ENCODE measurements around the gene ANGPTL1. TPM values are rescaled to one million over a fixed set of nuclear protein-coding genes. Genes with fewer than 3 reads are reported as not detected.

ANGPTL1 gene
- total RNA-seq, 5 donors from 2014 or later (not counting 1 experiment from before 2014, with no cell fraction given) = 0.09 to 0.22 TPM; not detected in 3

DNA sequence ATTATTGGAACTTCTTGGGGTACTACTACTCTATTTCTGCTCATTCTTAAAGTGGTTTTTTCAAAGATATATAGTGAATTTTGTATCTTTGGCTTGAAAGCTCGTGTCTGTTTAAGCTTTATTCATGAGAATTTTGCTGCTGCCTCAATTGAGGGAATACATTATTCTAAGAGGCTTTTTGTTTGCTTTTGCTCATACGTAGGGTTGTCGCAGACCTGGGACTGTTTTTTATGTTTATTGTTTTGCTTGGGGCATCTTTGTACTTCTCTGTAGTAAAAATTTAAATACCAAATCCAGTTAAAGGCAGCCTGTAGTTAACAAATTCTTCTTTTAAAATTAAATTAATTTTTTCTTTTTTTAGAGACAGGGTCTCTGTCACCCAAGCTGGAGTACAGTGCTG lies 62.3 kb downstream of the ANGPTL1 start:
- WGBS (ENCODE audit: insufficient coverage) = no CpG with 5 or more reads among the region's 3 CpGs
- peaks cover 23% of the 10 kb centered on the region for H3K36me3 Mint-ChIP-seq
- POLR2A ChIA-PET = no interaction called here

DNA sequence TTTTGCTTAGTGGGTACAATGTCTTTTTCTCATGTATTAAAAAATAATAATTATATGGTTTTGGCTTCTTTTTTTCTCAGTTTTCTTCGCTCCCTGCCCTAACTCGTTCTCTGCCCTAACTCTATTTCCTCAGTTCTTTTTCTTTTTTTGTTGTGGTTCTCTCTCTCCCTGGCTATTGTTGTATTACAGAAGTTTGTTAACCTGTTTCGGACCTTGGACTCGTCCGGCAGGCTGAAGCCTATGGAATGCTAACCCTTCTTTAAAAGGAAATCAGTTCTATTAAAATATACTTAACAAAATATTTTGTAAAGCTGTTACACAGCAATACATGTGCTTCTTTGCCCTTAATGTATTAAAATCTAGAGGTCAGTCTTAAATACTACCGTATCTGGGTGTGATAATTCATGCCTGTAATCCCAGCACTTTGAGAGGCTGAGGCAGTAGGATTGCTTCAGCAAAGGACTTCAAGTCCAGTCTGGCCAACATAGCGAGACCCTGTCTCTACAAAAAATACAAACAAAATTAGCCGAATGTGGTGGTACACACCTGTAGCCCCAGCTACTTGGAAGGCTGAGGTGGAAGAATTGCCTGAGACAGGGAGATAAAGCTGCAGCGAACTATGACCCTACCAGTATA lies 64.1 kb downstream of the ANGPTL1 start:
- no peaks in the 10 kb centered on the region for H3K36me3 ChIP-seq (ENCODE audit: control insufficient read depth in 2 of 2, extremely low read depth in 1 of 2, insufficient read depth in 1 of 2, low read length in 1 of 2)
- DNase-seq = no peak
- Mint-ChIP-seq H3K27ac (no peak overlapping the region), H3K27me3 (no peaks in the 10 kb centered on the region), H3K4me1 (peaks cover 0 to 2% (median 0%) of the 10 kb centered on the region in 3 donors), H3K9me3 (peaks cover 0 to 4% (median 3%) of the 10 kb centered on the region in 3 donors), H3K4me3 (no peak overlapping the region), H3K36me3 (peaks cover 20% of the 10 kb centered on the region)
- CTCF ChIA-PET = no interaction called here
- WGBS (ENCODE audit: insufficient coverage) = no CpG with 5 or more reads among the region's 9 CpGs
- H3K4me3 ChIP-seq (ENCODE audit: control insufficient read depth in 1 of 2, extremely low read depth in 1 of 2, low read length in 1 of 2) = no peak overlapping the region
- no peak overlapping the region for H3K27ac ChIP-seq (ENCODE audit: low read length)
- POLR2A ChIA-PET = no interaction called here
- no peaks in the 10 kb centered on the region for H3K9me3 ChIP-seq
- no peak for ATAC-seq (replicated peaks in 1 of 4)
- H3K27me3 ChIP-seq (replicated peaks in 1 of 2; ENCODE audit: control insufficient read depth in 2 of 2, extremely low read depth in 1 of 2, insufficient read depth in 2 of 2, low read length in 1 of 2) = no peaks in the 10 kb centered on the region
- H3K4me1 ChIP-seq (ENCODE audit: control insufficient read depth in 1 of 2, extremely low read depth in 1 of 2, insufficient read depth in 2 of 2, low read length in 2 of 2) = no peaks in the 10 kb centered on the region

More for the DNA sequence above, 62.3 kb downstream of the ANGPTL1 start:
- no peak overlapping the region for H3K27ac ChIP-seq (ENCODE audit: low read length)
- Mint-ChIP-seq H3K4me1 (peaks cover 0 to 2% (median 0%) of the 10 kb centered on the region in 3 donors), H3K27me3 (no peaks in the 10 kb centered on the region), H3K9me3 (peaks cover 0 to 4% (median 3%) of the 10 kb centered on the region in 3 donors), H3K4me3 (no peak overlapping the region), H3K27ac (no peak overlapping the region)
- no peaks in the 10 kb centered on the region for H3K36me3 ChIP-seq (ENCODE audit: control insufficient read depth in 2 of 2, extremely low read depth in 1 of 2, insufficient read depth in 1 of 2, low read length in 1 of 2)
- no peaks in the 10 kb centered on the region for H3K9me3 ChIP-seq
- H3K4me1 ChIP-seq (ENCODE audit: control insufficient read depth in 1 of 2, extremely low read depth in 1 of 2, insufficient read depth in 2 of 2, low read length in 2 of 2) = no peaks in the 10 kb centered on the region
- DNase-seq (no peak), ATAC-seq (replicated peaks in 1 of 4) (no peak)
- no peak overlapping the region for H3K4me3 ChIP-seq (ENCODE audit: control insufficient read depth in 1 of 2, extremely low read depth in 1 of 2, low read length in 1 of 2)
- no peaks in the 10 kb centered on the region for H3K27me3 ChIP-seq (replicated peaks in 1 of 2; ENCODE audit: control insufficient read depth in 2 of 2, extremely low read depth in 1 of 2, insufficient read depth in 2 of 2, low read length in 1 of 2)
- CTCF ChIA-PET = no interaction called here

DNA sequence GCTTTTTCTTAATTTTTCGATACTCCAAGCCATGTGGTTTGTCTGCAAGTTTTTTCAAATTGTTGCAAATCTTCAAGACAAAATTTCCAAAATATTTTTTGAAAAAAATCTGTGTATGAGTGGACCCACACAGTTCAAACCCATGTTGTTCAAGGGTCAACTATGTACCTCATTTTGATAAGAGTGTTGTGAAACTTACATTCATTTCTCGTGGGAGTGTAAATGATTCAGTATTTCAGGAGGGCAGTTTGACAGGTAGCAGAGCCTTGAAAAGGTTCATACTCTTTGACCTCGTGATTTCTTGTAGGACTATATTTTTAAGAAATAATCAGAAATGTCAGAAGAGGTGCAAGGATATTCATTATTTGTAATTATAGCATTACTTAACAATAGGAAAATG lies 68.0 kb downstream of the ANGPTL1 start:
- peaks cover 0 to 2% (median 0%) of the 10 kb centered on the region in 3 donors for H3K4me1 Mint-ChIP-seq
- Histone ChIP-seq H3K27me3 (replicated peaks in 1 of 2; ENCODE audit: control insufficient read depth in 2 of 2, extremely low read depth in 1 of 2, insufficient read depth in 2 of 2, low read length in 1 of 2) (no peaks in the 10 kb centered on the region), H3K4me1 (ENCODE audit: control insufficient read depth in 1 of 2, extremely low read depth in 1 of 2, insufficient read depth in 2 of 2, low read length in 2 of 2) (no peaks in the 10 kb centered on the region), H3K36me3 (ENCODE audit: control insufficient read depth in 2 of 2, extremely low read depth in 1 of 2, insufficient read depth in 1 of 2, low read length in 1 of 2) (no peaks in the 10 kb centered on the region), H3K9me3 (no peaks in the 10 kb centered on the region), H3K4me3 (ENCODE audit: control insufficient read depth in 1 of 2, extremely low read depth in 1 of 2, low read length in 1 of 2) (no peak overlapping the region), H3K27ac (ENCODE audit: low read length) (no peak overlapping the region)
- WGBS (ENCODE audit: insufficient coverage) = no CpG with 5 or more reads among the region's 3 CpGs
- POLR2A ChIA-PET = no interaction called here
- CTCF ChIA-PET = no interaction called here
- ATAC-seq (replicated peaks in 1 of 4) (no peak), DNase-seq (no peak)
- no peak overlapping the region for H3K4me3 Mint-ChIP-seq
- H3K9me3 Mint-ChIP-seq = peaks cover 3 to 8% (median 5%) of the 10 kb centered on the region in 3 donors
- no peaks in the 10 kb centered on the region for H3K27me3 Mint-ChIP-seq
- H3K36me3 Mint-ChIP-seq = peaks cover 21% of the 10 kb centered on the region
- H3K27ac Mint-ChIP-seq = no peak overlapping the region

Other genes starting within 250 kb of the ANGPTL1 start
- gene RALGPS2, start 145.8 kb downstream of the ANGPTL1 start, total RNA-seq = 10 to 100 TPM; 11.2 to 17.5 (median 12.4) TPM
- 10 to 100 TPM; 17.2 to 26.6 (median 25.5) TPM for gene FAM20B, start 154.8 kb upstream of the ANGPTL1 start, total RNA-seq
- 10 to 100 TPM; 19.1 to 30.6 (median 23.7) TPM for gene TOR3A, start 211.0 kb upstream of the ANGPTL1 start, total RNA-seq

All from T-cell (primary cell).